ENCODE results near the gene TPCN1. TPM values are rescaled to one million over a fixed set of nuclear protein-coding genes. Genes with fewer than 3 reads are reported as not detected.

The TPCN1 gene
- polyA plus RNA-seq, 1 of the 3 experiments (the other 2 are of a cell fraction): 15.7 TPM

GRCh38 chr12:113185180-113186032 lies 35.9 kb upstream of the TPCN1 start, which contains the start of the genes DDX54 and RITA1:
Gene DDX54 (minus strand): TSS chr12:113185478. CDS start chr12:113185451, 27 bp downstream.
Gene RITA1 (plus strand): TSS chr12:113185721. CDS start chr12:113186747, 1,026 bp downstream.
- CTCF ChIA-PET: interaction anchor here (0.8 to 3.5 kb wide), 5 partner anchors 11 to 344 kb away, joined by 3 to 12 read pairs (median 6); no protein-coding TSS in a partner anchor
- POLR2A ChIA-PET: interaction anchor here (0.6 to 1.4 kb wide), 3 partner anchors 24 to 142 kb away, joined by 3 to 4 read pairs (median 3); partner anchors contain the start of gene TPCN1
- no peaks in the 10 kb centered on the region for H3K9me3 ChIP-seq
- TF ChIP-seq CTCF (IDR thresholded peaks at IDR 0.05) (no peak), RFX5 (IDR thresholded peaks at IDR 0.05; ENCODE audit: low read length) (0 out of 2 replicates have a peak, but pooled peaks have one; percentile 43), TAF1 (IDR thresholded peaks at IDR 0.05; ENCODE audit: borderline replicate concordance, low read depth, low read length) (peak; percentile 90), FOXJ3 (CRISPR knock-in tag; IDR thresholded peaks at IDR 0.05) (no peak), IRF3 (IDR thresholded peaks at IDR 0.05; ENCODE audit: low read depth, low read length) (no peak), PBX3 (IDR thresholded peaks at IDR 0.05) (no peak), FOXM1 (IDR thresholded peaks at IDR 0.05; ENCODE audit: low read depth) (peak; percentile 33; the same call in 1 of the 2 replicates), ELF1 (IDR thresholded peaks at IDR 0.05) (no peak; the same call in 1 of the 2 replicates), REST (IDR thresholded peaks at IDR 0.05; ENCODE audit: low read depth, low read length) (peak; percentile 61; the same call in 1 of the 2 replicates), MEF2A (IDR thresholded peaks at IDR 0.05; ENCODE audit: borderline replicate concordance, low read depth) (no peak), CHD2 (IDR thresholded peaks at IDR 0.05; ENCODE audit: low read length, partially characterized antibody) (no peak), RAD21 (IDR thresholded peaks at IDR 0.05; ENCODE audit: low read length) (no peak), JUND (IDR thresholded peaks at IDR 0.05) (no peak), NFIC (IDR thresholded peaks at IDR 0.05; ENCODE audit: borderline replicate concordance) (no peak), TEAD4 (IDR thresholded peaks at IDR 0.05; ENCODE audit: borderline replicate concordance, insufficient read depth) (0 out of 2 replicates have a peak, but pooled peaks have one; percentile 43), NRF1 (IDR thresholded peaks at IDR 0.05; ENCODE audit: low read depth, low read length) (no peak), ZBTB33 (IDR thresholded peaks at IDR 0.05; ENCODE audit: borderline replicate concordance, low read depth) (no peak), MXI1 (IDR thresholded peaks at IDR 0.05; ENCODE audit: low read depth, low read length) (no peak; the same call in 1 of the 2 replicates), SIN3A (IDR thresholded peaks at IDR 0.05; ENCODE audit: borderline replicate concordance, low read depth, low read length) (peak; percentile 48; the same call in 1 of the 2 replicates), FOSL2 (IDR thresholded peaks at IDR 0.05; ENCODE audit: borderline replicate concordance, low read depth) (no peak), USF1 (IDR thresholded peaks at IDR 0.05; ENCODE audit: borderline replicate concordance, low read depth) (peak; percentile 100)

More at GRCh38 chr12:113185180-113186032, 35.9 kb upstream of the TPCN1 start, which contains the start of the genes DDX54 and RITA1:
- H3K9ac ChIP-seq: peak within 1 kb of the TSS; percentile 99
- H3K4me1 ChIP-seq (ENCODE audit: control insufficient read depth in 1 of 2, insufficient read depth in 2 of 2, low read depth in 1 of 2, low read length in 1 of 2): peaks cover 5 to 10% of the 10 kb centered on the region in 2 experiments; a peak in 2 of 4 replicates
- H3K27me3 ChIP-seq (ENCODE audit: insufficient read depth): no peaks in the 10 kb centered on the region
- 0% methylated on average over 26 of the region's 89 CpGs for WGBS (ENCODE audit: low lambda C conversion rate)
- peak within 1 kb of the TSS; percentile 76 to 92 for H3K4me3 ChIP-seq (ENCODE audit: low read depth in 2 of 2, low read length in 1 of 2)
- H3K4me2 ChIP-seq: peak within 1 kb of the TSS; percentile 95
- H3K9me2 ChIP-seq: no peaks in the 10 kb centered on the region
- peak within 1 kb of the TSS; percentile 81 to 93 for H3K27ac ChIP-seq (ENCODE audit: low read depth in 2 of 2, low read length in 1 of 2)
- peak; percentile 90 for DNase-seq
- peaks cover 76% of the 10 kb centered on the region for H3K79me2 ChIP-seq (ENCODE audit: insufficient read depth)
- H3K36me3 ChIP-seq (replicated peaks in 1 of 2; ENCODE audit: control insufficient read depth in 1 of 2, insufficient read depth in 2 of 2, low read length in 1 of 2): peaks cover 7 to 9% of the 10 kb centered on the region in 2 experiments
- H2AFZ ChIP-seq (ENCODE audit: low read depth): peak within 1 kb of the TSS; percentile 90
- peaks cover 9% of the 10 kb centered on the region for H3F3A ChIP-seq (replicated peaks; ENCODE audit: insufficient read depth)
- peaks cover 6% of the 10 kb centered on the region for H4K20me1 ChIP-seq (ENCODE audit: insufficient read depth)
